Measurements from ENCODE around the gene PFAS.

PFAS gene

DNA sequence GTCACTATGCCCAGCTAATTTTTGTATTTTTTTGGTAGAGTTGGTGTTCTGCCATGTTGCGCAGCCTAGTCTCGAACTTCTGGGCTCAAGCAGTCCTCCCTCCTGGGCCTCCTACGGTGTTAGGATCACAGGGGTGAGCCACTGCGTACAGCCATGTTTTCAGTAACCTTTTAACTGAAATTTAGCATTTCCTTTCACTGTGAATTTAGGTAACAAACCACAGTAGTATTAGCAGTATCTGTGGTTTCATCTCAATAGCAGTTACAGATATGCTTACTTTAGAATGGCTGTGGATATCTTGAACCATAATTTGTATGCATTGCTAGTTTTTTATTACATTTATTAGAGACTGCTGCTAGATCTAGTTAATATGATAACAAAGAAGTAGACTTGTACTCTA lies 35.0 kb downstream of the PFAS start:
- H3K4me3 ChIP-seq (ENCODE audit: low read length): no peak overlapping the region
- TF ChIP-seq, protein P1, sequence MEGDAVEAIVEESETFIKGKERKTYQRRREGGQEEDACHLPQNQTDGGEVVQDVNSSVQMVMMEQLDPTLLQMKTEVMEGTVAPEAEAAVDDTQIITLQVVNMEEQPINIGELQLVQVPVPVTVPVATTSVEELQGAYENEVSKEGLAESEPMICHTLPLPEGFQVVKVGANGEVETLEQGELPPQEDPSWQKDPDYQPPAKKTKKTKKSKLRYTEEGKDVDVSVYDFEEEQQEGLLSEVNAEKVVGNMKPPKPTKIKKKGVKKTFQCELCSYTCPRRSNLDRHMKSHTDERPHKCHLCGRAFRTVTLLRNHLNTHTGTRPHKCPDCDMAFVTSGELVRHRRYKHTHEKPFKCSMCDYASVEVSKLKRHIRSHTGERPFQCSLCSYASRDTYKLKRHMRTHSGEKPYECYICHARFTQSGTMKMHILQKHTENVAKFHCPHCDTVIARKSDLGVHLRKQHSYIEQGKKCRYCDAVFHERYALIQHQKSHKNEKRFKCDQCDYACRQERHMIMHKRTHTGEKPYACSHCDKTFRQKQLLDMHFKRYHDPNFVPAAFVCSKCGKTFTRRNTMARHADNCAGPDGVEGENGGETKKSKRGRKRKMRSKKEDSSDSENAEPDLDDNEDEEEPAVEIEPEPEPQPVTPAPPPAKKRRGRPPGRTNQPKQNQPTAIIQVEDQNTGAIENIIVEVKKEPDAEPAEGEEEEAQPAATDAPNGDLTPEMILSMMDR (conservative IDR thresholded peaks at IDR 0.05; ENCODE audit: low read length): no peak
- DNase-seq (ENCODE audit: low read depth): no peak

DNA sequence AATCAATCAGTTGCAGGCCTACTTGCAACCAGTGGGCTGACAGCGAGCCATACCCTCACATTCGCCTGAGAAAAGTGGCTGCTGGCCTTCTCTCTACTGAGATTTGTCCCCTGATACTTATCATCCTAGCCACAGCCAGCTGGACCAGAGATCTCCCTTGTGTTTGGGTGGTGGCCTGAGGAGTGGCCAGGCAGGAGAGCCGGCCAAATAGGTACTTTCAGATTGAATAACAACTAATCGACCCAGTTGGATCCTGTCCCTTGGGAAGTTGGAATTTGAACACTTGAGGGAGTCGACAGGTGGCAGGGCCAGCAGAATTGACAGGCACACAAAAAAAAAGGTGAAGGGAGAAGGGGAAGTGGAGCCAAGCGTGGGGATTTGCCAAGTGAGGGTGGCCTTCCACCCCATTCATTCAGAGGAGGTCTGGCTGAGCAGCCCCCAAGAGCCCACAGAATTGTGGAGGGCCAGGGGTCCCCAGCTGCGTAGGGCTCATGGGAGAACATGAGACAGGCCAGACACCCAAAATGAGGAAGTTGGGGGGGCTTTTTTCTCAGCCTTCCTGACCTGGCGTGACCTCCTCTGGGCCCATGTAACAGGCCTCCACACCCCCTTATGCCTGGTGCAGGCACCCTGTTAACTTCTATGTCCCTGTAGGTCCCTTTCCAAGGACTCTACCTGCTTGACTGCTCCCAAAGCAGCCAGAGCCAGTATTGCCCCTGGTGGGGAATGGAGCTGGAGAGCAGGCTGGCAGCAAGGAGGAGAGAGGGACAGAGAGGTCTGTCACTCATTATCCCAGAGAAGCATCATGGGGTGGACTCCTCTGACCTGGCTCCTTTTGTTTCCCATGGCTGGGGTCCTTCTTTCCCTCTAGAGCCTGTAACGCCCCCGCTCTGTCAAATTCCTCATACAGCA lies 36.4 kb downstream of the PFAS start:
- DNase-seq (ENCODE audit: low read depth): no peak
- TF ChIP-seq, protein P1 (conservative IDR thresholded peaks at IDR 0.05; ENCODE audit: low read length): no peak
- no peak overlapping the region for H3K4me3 ChIP-seq (ENCODE audit: low read length)

DNA sequence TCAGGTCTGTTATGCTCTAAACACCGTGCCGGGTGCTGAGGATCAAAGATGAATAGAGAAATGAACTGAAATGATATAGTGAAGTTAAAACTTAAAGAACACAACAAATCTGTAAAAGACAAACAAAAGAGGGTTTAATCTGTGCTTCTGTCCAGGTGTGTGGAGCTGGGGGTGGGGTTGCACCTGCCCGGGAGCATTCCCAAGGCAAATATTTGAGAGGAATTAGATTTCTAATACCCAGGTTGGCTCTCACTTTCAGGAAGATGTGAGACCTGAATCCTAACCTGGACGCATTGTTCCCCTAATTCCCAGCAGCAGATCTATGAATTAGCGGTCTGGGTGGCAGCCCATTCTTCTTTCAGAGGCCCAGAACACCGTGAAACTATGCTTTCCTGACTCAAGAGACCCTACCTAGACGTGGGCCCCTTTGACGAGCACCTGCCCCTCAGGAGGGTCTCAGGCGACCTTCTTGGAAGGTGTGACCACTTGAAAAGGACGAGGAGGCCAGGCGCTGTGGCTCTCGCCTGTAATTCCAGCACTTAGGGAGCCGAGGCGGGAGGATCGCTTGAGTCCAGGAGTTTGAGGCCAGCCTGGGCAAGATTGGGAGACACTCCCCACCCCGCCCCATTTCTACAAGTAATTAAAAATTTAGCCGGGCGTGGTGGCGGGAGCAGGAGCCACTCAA lies 38.7 kb downstream of the PFAS start:
- H3K4me3 ChIP-seq (ENCODE audit: low read length): peak overlapping the region; percentile 91
- no peak for DNase-seq (ENCODE audit: low read depth)
- TF ChIP-seq, protein P1 (conservative IDR thresholded peaks at IDR 0.05; ENCODE audit: low read length): no peak

DNA sequence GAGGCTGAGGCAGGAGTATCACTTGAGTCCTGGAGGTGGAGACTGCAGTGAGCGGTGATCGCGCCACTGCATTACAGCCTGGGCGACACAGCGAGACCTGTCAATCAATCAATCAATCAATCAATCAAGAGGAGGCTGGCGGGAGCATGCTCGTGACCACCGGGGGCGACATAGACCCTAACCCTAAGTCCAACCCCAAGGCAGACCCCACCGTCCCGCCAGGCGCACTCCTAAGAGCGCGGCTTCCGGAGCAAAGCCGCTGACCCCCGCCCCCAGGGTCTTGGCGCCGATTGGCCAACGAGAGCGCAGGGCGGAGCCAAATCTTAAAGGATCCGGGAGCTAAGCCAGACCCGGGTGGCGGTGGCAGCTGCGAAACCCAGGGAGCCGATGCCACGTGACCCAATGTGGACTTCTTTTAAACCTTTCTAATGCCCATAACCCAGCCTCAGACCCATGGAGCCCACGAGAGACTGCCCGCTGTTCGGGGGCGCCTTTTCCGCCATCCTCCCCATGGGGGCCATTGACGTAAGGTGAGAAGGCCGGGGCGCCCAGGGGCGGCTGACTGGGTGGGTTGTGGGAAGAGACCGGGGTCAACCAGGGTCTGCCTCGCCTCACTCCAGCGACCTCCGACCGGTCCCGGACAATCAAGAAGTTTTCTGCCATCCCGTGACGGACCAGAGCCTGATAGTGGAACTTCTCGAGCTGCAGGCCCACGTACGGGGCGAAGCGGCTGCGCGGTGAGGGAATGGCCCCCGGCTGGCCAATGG lies 39.4 kb downstream of the PFAS start, which contains the start of gene RANGRF:
TSS of gene RANGRF (plus strand) at position 335 of the 767 bp plus-strand sequence. CDS start at position 454, 119 bp downstream.
- peak; percentile 75 for DNase-seq (ENCODE audit: low read depth)
- TF ChIP-seq, protein P1 (conservative IDR thresholded peaks at IDR 0.05; ENCODE audit: low read length): no peak
- H3K4me3 ChIP-seq (ENCODE audit: low read length): peak within 1 kb of the TSS; percentile 91

DNA sequence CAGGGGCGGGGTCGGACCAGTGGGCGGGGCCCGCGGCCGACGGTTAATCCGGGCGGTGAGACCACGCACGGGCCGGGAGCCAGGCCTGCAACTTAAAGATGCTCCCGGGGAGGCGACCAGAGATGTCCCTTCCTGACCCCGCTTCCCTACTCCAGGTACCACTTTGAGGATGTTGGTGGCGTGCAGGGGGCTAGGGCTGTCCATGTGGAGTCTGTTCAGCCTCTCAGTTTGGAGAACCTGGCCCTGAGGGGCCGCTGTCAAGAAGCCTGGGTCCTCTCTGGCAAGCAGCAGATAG lies 40.0 kb downstream of the PFAS start:
- no peak for DNase-seq (ENCODE audit: low read depth)
- TF ChIP-seq, protein P1 (conservative IDR thresholded peaks at IDR 0.05; ENCODE audit: low read length): no peak
- peak overlapping the region; percentile 91 for H3K4me3 ChIP-seq (ENCODE audit: low read length)

DNA sequence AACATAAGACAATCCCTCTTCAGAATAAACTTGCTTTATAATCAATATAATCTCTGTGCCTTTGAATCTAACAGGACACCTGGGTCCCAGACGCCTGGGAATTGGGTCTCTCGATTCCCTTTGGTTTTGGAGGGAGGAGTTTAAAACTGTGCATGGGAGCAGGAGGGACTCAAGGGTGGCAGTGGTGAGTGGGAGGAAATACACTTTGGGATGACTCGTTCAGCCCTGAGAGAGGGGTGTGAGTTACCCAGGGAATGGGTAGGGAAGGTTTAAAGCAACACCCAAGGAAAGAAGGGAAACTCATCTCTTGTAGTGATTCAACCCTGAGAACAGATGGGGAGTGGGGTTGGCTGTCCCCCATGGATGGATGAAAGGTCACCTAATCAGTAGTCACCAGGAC lies 41.0 kb downstream of the PFAS start:
- no peak for DNase-seq (ENCODE audit: low read depth)
- TF ChIP-seq, protein P1 (conservative IDR thresholded peaks at IDR 0.05; ENCODE audit: low read length): no peak
- H3K4me3 ChIP-seq (ENCODE audit: low read length): no peak overlapping the region
